CD4-positive, alpha-beta T cell treated with Interleukin-17A for 1 hour (primary cell): ENCODE data around the gene ARHGAP19.
"Not testable (repeated sequence)": the region's sequence is repeated elsewhere in the genome, so short reads cannot be mapped to it uniquely, and the experiment has no call there.

Experiments
- DNase-seq: peaks from one replicate; pipeline ENCODE4 v3.0.0-alpha.2; 2020

Gene ARHGAP19

GRCh38 chr10:97279121-97279815 lies 13.2 kb downstream of the ARHGAP19 start:
- no peak for DNase-seq

DNA sequence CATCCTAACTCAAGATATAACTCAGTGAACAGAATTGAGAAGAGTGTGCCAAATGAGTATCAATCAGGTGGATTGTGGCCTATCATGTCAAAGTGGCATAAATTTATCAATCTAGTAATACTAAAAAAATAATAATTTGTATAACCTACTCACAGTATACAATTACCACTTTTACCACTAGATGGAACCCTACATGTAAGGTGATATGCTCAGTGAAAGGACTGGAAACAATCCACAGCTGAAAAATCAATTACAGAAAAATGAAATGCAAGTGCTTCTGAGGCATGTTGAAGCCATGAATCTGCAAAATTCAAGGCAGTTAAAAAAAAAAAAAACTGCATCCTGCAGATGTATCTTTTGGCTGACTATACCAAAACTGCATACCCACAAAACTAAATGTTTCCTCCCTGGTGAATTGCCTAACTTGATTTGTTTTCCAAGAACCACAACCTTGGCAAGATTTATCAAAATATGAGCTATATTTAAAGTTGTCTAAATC lies 13.9 kb downstream of the ARHGAP19 start:
- DNase-seq, result peak; percentile 66

DNA sequence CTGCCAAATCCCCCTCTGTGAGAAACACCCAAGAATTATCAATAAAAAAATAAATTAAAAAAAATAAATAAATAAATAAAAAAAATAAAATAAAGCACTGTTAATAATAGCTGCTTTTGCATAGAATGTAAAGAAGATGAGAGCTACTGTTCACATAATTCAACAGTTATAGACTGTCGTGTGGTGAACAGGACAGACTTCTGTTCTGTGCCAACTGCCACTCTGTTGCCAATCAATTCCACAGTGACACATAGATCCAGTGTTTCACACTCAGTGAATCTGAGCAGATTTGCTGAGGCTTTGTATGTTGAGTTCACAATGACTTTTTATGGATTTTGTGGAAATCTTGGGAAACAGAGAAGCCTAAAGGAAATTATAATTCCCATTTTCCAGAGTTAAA lies 14.9 kb downstream of the ARHGAP19 start:
- DNase-seq, result no peak

DNA sequence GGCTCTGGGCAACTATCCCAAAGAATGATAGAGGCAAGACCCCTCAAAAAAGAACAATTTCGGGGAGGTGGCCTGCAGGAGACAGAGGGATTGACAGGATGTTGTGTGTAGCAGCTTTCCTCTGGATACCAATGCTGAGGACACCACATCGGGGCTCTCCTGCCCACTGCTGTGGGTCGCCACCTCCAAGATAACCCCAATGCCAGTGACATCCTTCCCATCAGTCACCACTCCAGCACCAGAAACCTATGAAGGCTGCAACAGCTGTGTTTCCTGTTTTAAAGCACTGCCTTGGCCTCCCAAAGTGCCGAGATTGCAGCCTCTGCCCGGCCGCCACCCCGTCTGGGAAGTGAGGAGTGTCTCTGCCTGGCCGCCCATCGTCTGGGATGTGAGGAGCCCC lies 17.6 kb downstream of the ARHGAP19 start:
- DNase-seq, result no peak

GRCh38 chr10:97273700-97274099 lies 18.7 kb downstream of the ARHGAP19 start:
- DNase-seq, result no peak

DNA sequence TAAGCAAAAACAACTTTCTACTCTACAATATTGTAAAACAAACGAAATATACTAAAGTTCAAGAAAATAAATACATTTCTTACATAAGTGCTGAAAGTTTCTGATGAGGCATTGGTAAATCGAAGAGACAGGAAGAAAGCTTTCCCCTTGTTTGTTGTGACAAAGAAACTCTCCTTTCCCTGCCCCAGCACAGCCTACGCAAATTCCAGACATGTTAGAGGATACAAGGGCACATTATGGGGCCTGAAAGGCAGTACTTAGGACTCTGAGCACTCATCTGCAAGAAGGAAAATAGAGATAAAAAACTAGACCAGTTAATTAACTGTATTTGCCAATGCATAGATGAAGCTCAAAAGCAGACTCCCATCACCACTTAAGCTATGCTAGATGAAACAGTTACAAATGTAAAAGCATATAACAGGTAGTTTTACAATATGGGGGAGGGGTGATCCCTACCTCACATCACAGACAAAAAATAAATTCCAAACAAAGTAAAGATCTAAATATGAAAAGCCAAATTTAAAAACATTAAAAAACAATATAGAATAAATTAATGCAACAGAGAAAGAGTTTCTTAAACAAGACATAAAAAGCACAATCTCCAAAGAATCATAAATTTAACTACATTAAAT lies 21.8 kb downstream of the ARHGAP19 start:
- no peak for DNase-seq

- no peak for DNase-seq
These were observed 24.8 kb downstream of the ARHGAP19 start for GRCh38 chr10:97267671-97268070.

DNA sequence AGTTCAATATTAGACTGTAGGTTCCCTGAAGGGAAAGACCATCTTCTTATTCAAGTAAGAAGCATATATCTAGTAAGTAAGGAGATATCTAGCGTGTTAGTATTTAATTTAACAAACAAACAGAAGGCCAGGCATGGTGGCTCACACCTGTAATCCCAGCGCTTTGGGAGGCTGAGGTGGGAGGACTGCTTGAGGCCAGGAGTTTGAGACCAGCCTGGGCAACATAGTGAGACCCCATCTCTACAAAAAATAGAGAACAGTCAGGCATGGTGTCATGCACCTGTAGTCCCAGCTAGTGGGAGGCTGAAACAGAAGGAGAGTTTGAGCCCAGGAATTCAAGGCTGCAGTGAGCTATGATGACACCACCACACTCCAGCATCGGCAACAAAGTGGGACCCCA lies 27.3 kb downstream of the ARHGAP19 start:
- DNase-seq, result not testable (repeated sequence)

GRCh38 chr10:97263971-97264370 lies 28.5 kb downstream of the ARHGAP19 start:
- DNase-seq, result no peak

GRCh38 chr10:97261656-97262055 lies 30.8 kb downstream of the ARHGAP19 start:
- DNase-seq, result no peak

DNA sequence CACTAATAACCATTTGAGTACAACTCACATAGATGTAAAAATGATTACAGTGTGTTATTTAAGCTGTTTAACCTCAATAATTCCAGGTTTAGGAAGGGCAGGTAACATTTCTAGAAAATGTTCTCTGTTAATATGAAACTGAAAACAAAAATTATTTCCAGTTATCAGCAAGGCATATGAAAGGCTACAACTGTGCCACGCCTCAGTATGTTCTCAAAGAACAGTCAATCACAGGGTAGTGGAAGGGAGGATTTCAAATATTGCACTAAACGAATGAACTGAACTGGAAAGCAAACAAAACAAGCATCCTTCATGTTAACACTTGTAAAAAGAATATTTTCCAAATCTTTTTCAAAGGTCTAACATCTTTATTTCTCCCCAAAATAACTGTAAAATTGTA lies 31.3 kb downstream of the ARHGAP19 start:
- DNase-seq, result no peak

DNA sequence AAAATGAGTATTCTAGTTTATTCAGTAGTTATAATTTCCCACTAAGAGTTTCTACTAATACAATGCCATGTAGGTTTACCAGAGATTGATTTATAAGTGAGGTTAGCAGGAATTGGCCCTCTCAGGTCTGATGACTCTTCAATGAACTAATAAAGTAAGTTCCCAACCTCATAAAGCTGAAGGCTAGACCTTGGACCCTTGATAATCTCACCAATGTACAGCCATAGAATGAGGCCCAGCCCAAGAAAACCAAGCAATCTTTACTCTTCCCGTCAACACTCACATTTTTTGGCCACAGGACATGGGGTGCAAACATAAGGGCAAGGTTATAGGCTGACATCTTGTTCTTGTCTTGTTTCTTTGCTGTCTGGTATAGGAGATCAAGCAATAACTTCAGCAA lies 33.3 kb downstream of the ARHGAP19 start:
- DNase-seq, result no peak

GRCh38 chr10:97256356-97256755 lies 36.1 kb downstream of the ARHGAP19 start:
- DNase-seq, result no peak

- DNase-seq, result no peak
These were observed 36.7 kb downstream of the ARHGAP19 start for GRCh38 chr10:97255512-97256293.

DNA sequence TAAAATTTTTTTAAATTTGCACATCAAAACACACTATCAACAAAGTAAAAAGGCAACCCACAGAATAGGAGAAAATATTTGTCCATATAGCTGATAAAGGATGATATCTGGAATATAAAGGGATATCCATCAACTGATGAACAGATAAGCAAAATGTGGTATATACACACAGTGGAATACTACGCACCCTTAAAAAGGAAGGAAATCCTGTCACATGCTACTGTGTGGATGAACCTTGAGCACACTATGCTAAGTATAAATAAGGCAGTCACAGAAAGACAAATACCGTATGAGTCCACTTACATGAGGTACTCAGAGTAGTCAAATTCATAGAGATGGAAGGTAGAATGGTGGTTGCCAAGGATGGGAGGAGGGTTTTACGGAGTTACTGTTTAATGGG lies 37.7 kb downstream of the ARHGAP19 start:
- DNase-seq, result no peak

DNA sequence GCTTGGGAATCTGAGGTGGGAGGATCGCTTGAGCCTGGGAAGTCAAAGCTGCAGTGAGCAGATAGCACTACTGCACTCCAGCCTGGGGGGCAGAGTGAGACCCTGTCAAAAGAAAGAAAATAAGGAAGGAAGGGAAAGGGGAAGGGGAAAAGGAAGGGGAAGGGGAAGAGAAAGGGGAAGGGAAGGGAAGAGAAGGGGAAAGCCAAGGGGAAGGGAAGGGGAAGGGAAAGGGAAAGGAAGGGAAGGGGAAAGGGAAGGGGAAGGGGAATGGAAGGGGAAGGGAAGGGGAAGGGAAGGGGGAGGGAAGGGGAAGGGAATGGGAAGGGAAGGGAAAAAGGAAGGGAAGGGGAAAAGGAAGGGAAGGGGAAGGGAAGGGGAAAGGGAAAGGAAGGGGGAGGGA lies 41.5 kb downstream of the ARHGAP19 start:
- DNase-seq, result no peak

DNA sequence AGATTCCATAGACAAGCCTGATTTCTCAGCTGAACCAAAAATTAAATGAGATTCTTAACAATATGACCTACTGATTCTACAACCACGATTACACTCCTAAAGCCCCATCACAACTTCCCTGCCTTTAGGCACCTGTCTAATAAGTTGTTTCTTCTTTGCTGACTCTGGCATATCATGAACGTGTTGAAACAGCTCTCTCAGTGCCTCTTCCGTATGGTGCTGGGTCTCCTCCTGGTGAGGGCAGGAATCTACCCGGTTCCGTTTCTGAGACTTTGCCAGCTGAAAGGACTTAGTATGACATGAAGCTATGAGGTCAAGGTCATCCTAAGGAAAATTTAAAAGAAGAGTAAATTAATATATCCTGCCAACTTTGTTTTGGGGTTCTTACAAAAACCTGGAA lies 48.6 kb downstream of the ARHGAP19 start:
- no peak for DNase-seq

GRCh38 chr10:97238855-97239254 lies 53.6 kb downstream of the ARHGAP19 start:
- no peak for DNase-seq

GRCh38 chr10:97235353-97235752 lies 57.1 kb downstream of the ARHGAP19 start:
- no peak for DNase-seq

DNA sequence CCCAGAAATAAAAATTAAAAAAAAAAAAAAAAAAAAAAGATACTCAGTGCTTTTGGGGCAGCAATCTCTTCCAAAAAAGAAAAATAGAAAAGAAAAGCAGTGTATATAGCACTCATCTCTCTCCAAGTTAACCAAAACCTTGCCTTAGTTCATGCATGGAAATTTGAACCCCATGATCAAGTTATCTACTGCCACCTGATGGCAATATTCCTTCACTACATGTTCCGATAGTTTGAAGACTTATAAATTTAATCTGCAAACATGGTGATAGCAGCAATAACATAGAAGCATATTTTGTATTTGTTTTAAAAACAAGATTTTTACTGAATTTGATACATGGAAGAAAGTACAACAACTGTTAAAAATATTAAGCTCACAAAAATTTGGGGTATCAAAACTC lies 58.0 kb downstream of the ARHGAP19 start:
- peak; percentile 24 for DNase-seq

DNA sequence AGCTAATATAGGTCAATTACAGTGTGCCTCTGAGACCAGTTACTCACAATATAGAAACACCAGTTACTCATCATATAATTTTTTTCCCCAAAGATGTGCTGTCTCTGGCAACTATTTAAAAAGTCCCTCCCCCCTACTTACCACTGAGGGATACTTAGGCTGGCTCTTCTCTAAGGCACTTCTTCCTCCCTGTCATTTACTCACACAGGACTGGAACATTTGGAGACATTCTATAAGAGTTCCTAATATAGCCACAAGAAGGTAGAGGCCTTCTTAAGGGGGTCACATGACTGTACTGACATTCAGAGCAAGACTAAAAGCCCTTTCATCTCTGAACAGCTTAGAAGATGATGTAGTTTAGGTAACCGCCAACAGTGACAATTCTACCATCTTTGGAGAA lies 62.3 kb downstream of the ARHGAP19 start:
- DNase-seq, result no peak

DNA sequence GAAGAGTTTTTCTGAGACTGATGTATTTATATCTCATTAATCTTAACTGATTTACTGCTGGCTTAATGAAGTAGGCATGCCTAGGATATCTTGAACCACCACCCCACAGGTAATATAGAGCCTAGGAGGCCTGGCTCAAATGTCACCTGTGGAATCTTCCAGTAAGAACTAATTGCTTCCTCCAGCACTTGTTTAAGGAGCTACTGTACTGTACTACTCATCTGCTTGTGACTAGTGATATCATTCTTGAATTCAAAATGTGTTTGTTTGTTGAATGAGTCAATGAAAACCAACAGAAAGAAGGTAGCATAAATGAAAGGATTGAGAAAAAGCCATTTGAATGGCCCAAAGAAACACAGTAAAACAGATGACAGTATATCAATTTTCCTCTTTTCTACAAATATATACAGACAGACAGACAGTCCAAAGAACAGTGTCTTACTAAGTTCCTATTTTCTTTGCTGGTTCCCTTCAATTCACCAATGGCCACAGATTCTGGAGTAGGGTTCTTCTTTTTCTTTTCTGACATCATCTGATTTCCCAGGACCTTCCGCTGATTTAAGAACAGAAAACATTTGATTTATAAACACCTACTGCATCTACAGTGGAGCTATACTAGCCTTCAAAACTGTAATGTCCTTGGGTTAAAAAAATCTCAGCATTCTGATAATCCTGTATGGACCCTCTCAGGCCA lies 63.0 kb downstream of the ARHGAP19 start:
- no peak for DNase-seq

DNA sequence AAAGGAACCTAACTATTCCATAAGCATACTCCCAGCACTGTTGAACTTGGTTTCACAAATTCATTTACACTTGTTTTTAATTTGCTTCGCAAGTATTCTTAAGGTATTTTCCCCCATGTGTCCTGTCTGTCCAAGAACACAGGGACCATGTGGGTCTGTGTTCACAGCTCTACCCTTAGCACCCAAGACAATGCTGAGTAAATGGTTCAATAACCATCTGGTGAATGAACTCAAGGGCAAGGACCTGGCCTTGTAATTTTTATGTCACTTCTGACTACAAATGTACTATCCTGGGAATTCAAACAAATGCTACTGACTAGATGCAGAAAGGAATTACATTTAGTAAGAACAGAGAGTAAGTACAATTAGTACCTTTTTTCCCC lies 63.7 kb downstream of the ARHGAP19 start:
- no peak for DNase-seq
